ENCODE results near the gene CR1.
"Not testable (repeated sequence)": the region's sequence is repeated elsewhere in the genome, so short reads cannot be mapped to it uniquely, and the experiment has no call there.

Gene CR1

GRCh38 chr1:207578796-207579435, 83.0 kb downstream of the CR1 start:
- TF ChIP-seq CTCF (IDR thresholded peaks at IDR 0.05) (no peak), ZFX (IDR thresholded peaks at IDR 0.05; ENCODE audit: borderline replicate concordance) (no peak)
- H3K27ac ChIP-seq, result no peak overlapping the region

- TF ChIP-seq CTCF (IDR thresholded peaks at IDR 0.05), result peak; percentile 89
- no peak for TF ChIP-seq ZFX (IDR thresholded peaks at IDR 0.05; ENCODE audit: borderline replicate concordance)
- H3K27ac ChIP-seq, result no peak overlapping the region
These were observed 83.5 kb downstream of the CR1 start for GRCh38 chr1:207579436-207579799.

GRCh38 chr1:207581496-207582153, 85.7 kb downstream of the CR1 start:
- TF ChIP-seq CTCF (IDR thresholded peaks at IDR 0.05) (no peak), ZFX (IDR thresholded peaks at IDR 0.05; ENCODE audit: borderline replicate concordance) (no peak)
- H3K27ac ChIP-seq, result no peak overlapping the region

GRCh38 chr1:207589506-207589905, 93.5 kb downstream of the CR1 start:
- not testable (repeated sequence) for H3K27ac ChIP-seq

- H3K27ac ChIP-seq, result not testable (repeated sequence)
These were observed 95.2 kb downstream of the CR1 start for GRCh38 chr1:207591205-207591604.

- H3K27ac ChIP-seq, result not testable (repeated sequence)
These were observed 98.1 kb downstream of the CR1 start for GRCh38 chr1:207594095-207594494.

GRCh38 chr1:207603777-207604176, 107.8 kb downstream of the CR1 start:
- H3K27ac ChIP-seq, result no peak overlapping the region

GRCh38 chr1:207605444-207606361, 109.7 kb downstream of the CR1 start:
- no peak overlapping the region for H3K27ac ChIP-seq
- no peak for TF ChIP-seq ZFX (IDR thresholded peaks at IDR 0.05; ENCODE audit: borderline replicate concordance)
- TF ChIP-seq CTCF (IDR thresholded peaks at IDR 0.05), result no peak

More at GRCh38 chr1:207603777-207604176, 107.8 kb downstream of the CR1 start:
- TF ChIP-seq ZFX (IDR thresholded peaks at IDR 0.05; ENCODE audit: borderline replicate concordance) (no peak), CTCF (IDR thresholded peaks at IDR 0.05) (no peak)
